Lung microvascular endothelial cell (primary cell): ENCODE results near the gene ANTXR2. TPM values are rescaled to one million over a fixed set of nuclear protein-coding genes. Genes with fewer than 3 reads are reported as not detected.

ENCODE experiments used
- DNase-seq, 2 donors: peaks; one replicate each; pipeline versions ENCODE4 v3.0.0 to v3.0.0-alpha.2; 2010; ENCODE audit warnings: low read depth in 2 of 2
- total RNA-seq: library from RNA; depleted of rRNA; stranded (reverse); fragments of >200 nt; gene quantifications from 2 replicates; pipeline ENCODE4 v1.2.1, GENCODE V29; 2014

ANTXR2 gene
- total RNA-seq, 1 donor from 2014 or later = 21.0 TPM

- no peak for DNase-seq
These were observed 19.1 kb upstream of the ANTXR2 start for GRCh38 chr4:80092088-80092487.

- no peak for DNase-seq
These were observed 18.7 kb upstream of the ANTXR2 start for GRCh38 chr4:80091688-80092087.

GRCh38 chr4:80091184-80091583, 18.2 kb upstream of the ANTXR2 start:
- DNase-seq = no peak

- DNase-seq = no peak
These were observed 17.1 kb upstream of the ANTXR2 start for GRCh38 chr4:80090090-80090489.

GRCh38 chr4:80088471-80088870, 15.4 kb upstream of the ANTXR2 start:
- DNase-seq = no peak

GRCh38 chr4:80086296-80086695, 13.3 kb upstream of the ANTXR2 start:
- no peak for DNase-seq

GRCh38 chr4:80085081-80085480, 12.1 kb upstream of the ANTXR2 start:
- DNase-seq = no peak

GRCh38 chr4:80082693-80083092, 9.7 kb upstream of the ANTXR2 start:
- no peak for DNase-seq

GRCh38 chr4:80081566-80081965, 8.5 kb upstream of the ANTXR2 start:
- DNase-seq = no peak

- DNase-seq = no peak
These were observed 6.4 kb upstream of the ANTXR2 start for GRCh38 chr4:80079255-80079923.

- DNase-seq = no peak
These were observed 5.5 kb upstream of the ANTXR2 start for GRCh38 chr4:80078346-80079092.

GRCh38 chr4:80077639-80078038, 4.6 kb upstream of the ANTXR2 start:
- peak in 1 of 2 donors; percentile 64 for DNase-seq

GRCh38 chr4:80076681-80077080, 3.7 kb upstream of the ANTXR2 start:
- DNase-seq = no peak

GRCh38 chr4:80075995-80076675, 3.1 kb upstream of the ANTXR2 start:
- no peak for DNase-seq

GRCh38 chr4:80074651-80075050, 1.6 kb upstream of the ANTXR2 start:
- no peak for DNase-seq

- DNase-seq = no peak
These were observed 1.0 kb upstream of the ANTXR2 start for GRCh38 chr4:80074069-80074468.

- DNase-seq = no peak
These were observed 512 bp upstream of the ANTXR2 start for GRCh38 chr4:80073473-80074008.

- DNase-seq = peak in 1 of 2 donors; percentile 39
These were observed 743 bp downstream of the ANTXR2 start for GRCh38 chr4:80072228-80072743.

- no peak for DNase-seq
These were observed 1.3 kb downstream of the ANTXR2 start for GRCh38 chr4:80071604-80072227.

GRCh38 chr4:80070880-80071603, 2.0 kb downstream of the ANTXR2 start:
- DNase-seq = no peak
